Naive thymus-derived CD4-positive, alpha-beta T cell (primary cell): ENCODE measurements around the gene ZNF134. TPM values are rescaled to one million over a fixed set of nuclear protein-coding genes. Genes with fewer than 3 reads are reported as not detected.

Experiments
- ATAC-seq: fragments of 150-1000 bp; cut with Tn5 transposase; 2 replicates; pipeline ENCODE4 v1.10.0; 2021; ENCODE audit warnings: mild to moderate bottlenecking, moderate library complexity
- CTCF ChIA-PET: fragments of 350-600 bp; sonication (Branson Sonifier 250); formaldehyde crosslinking; loops from one replicate; lab custom pipeline; 2021; ENCODE audit warnings: antibody characterized with exemption; lab: Charles Lee
- POLR2A ChIA-PET: fragments of 350-600 bp; sonication (Branson Sonifier 250); formaldehyde crosslinking; loops from one replicate; lab custom pipeline; 2021; ENCODE audit warnings: antibody characterized with exemption, inconsistent platforms; lab: Charles Lee
- DNase-seq, 9 donors: peaks; one replicate each; pipeline versions ENCODE4 v3.0.0 to v3.0.0-alpha.2; 2020 to 2022; ENCODE audit warnings: mixed read lengths in 1 of 9
- H3K27ac ChIP-seq: one replicate; pipeline ENCODE4 v1.7.0; 2013; ENCODE audit warnings: mild to moderate bottlenecking, low read depth, low read length, moderate library complexity
- H3K27me3 ChIP-seq, 2 donors: one replicate each; pipeline ENCODE4 v1.7.0; 2013; ENCODE audit warnings: low read length in 2 of 2, mild to moderate bottlenecking in 2 of 2, moderate library complexity in 2 of 2; ENCODE audit not compliant: control insufficient read depth in 2 of 2, insufficient read depth in 2 of 2
- H3K36me3 ChIP-seq, 3 experiments: 1 replicate in 2 of 3; 2 replicates in 1 of 3; pipeline ENCODE4 v1.7.0; 2013; ENCODE audit warnings: low read length in 3 of 3, mild to moderate bottlenecking in 3 of 3, moderate library complexity in 1 of 3; ENCODE audit not compliant: insufficient read depth in 3 of 3, control insufficient read depth in 2 of 3
- H3K4me1 ChIP-seq, 2 donors: one replicate each; pipeline ENCODE4 v1.7.0; 2013; ENCODE audit warnings: low read length in 2 of 2, mild to moderate bottlenecking in 2 of 2, moderate library complexity in 1 of 2; ENCODE audit not compliant: control insufficient read depth in 2 of 2, insufficient read depth in 2 of 2
- H3K4me3 ChIP-seq: 2 replicates; pipeline ENCODE4 v1.7.0; 2013; ENCODE audit warnings: mild to moderate bottlenecking, low read length
- H3K9me3 ChIP-seq, 3 experiments: 1 replicate in 2 of 3; 2 replicates in 1 of 3; pipeline ENCODE4 v1.7.0; 2013; ENCODE audit warnings: low read length in 3 of 3; ENCODE audit not compliant: control insufficient read depth in 2 of 3
- H3K27ac Mint-ChIP-seq, 9 donors: one replicate each; pipeline ENCODE4 v1.8.0; 2020 to 2022; ENCODE audit warnings: mixed read lengths in 9 of 9, mild to moderate bottlenecking in 8 of 9, moderate library complexity in 5 of 9, inconsistent platforms in 2 of 9
- H3K27me3 Mint-ChIP-seq, 5 donors: one replicate each; pipeline ENCODE4 v1.8.0; 2021 to 2022; ENCODE audit warnings: mixed read lengths in 5 of 5, mild to moderate bottlenecking in 1 of 5
- H3K36me3 Mint-ChIP-seq, 5 donors: one replicate each; pipeline ENCODE4 v1.8.0; 2020 to 2022; ENCODE audit warnings: mixed read lengths in 5 of 5, mild to moderate bottlenecking in 3 of 5, inconsistent platforms in 1 of 5
- H3K4me1 Mint-ChIP-seq, 7 donors: one replicate each; pipeline ENCODE4 v1.8.0; 2020 to 2022; ENCODE audit warnings: mixed read lengths in 7 of 7, mild to moderate bottlenecking in 3 of 7, inconsistent platforms in 1 of 7
- H3K4me3 Mint-ChIP-seq, 10 donors: one replicate each; pipeline ENCODE4 v1.8.0; 2020 to 2022; ENCODE audit warnings: mild to moderate bottlenecking in 10 of 10, mixed read lengths in 10 of 10, moderate library complexity in 6 of 10, inconsistent platforms in 2 of 10
- H3K9me3 Mint-ChIP-seq, 11 donors: one replicate each; pipeline ENCODE4 v1.8.0; 2020 to 2022; ENCODE audit warnings: mixed read lengths in 11 of 11, mild to moderate bottlenecking in 4 of 11, inconsistent platforms in 1 of 11, moderate library complexity in 1 of 11
- intact Hi-C, 2 donors: fragments of 100-400 bp; cut with micrococcal nuclease; formaldehyde crosslinking; loops; one replicate each; pipeline ENCODE4 v1.15.1; 2023
- polyA plus RNA-seq, 2 donors: library from polyadenylated mRNA; unstranded; fragments of 300-500 nt; fragmentation: Illumina TruSeq; gene quantifications; one replicate each; pipeline ENCODE4 v1.2.3, GENCODE V29; 2021
- total RNA-seq, 6 experiments: library from RNA in 5 of 6; stranded (reverse) in 5 of 6; gene quantifications; 1 replicate in 5 of 6; 2 replicates in 1 of 6; pipeline ENCODE4 v1.2.3 and lab custom pipeline; 2021 to 2026

Gene ZNF134
- total and polyA plus RNA-seq, 7 experiments from 2014 or later, result 8.0 to 33.9 (median 16.7) TPM

- Mint-ChIP-seq H3K9me3 (peaks cover 16 to 64% (median 40%) of the 10 kb centered on the region in 11 donors), H3K4me3 (peak within 1 kb of the TSS; percentile 87 to 97 (median 94)), H3K27ac (peak within 1 kb of the TSS; percentile 81 to 97 (median 89)), H3K27me3 (no peaks in the 10 kb centered on the region), H3K4me1 (peaks cover 21 to 36% (median 28%) of the 10 kb centered on the region in 7 donors), H3K36me3 (peaks cover 39 to 55% (median 46%) of the 10 kb centered on the region in 5 donors)
- peak within 1 kb of the TSS; percentile 87 for H3K4me3 ChIP-seq
- H3K27ac ChIP-seq, result peak within 1 kb of the TSS; percentile 90
- H3K36me3 ChIP-seq, result peaks cover under 1 to 41% (median 7%) of the 10 kb centered on the region in 3 experiments
- H3K4me1 ChIP-seq, result peaks cover 3 to 13% of the 10 kb centered on the region in 2 donors
- DNase-seq (peak; percentile 74 to 89 (median 86)), ATAC-seq (peak; percentile 100)
- POLR2A ChIA-PET, result interaction anchor here (0.6 to 2.5 kb wide), 9 partner anchors 11 to 369 kb away, joined by 3 to 16 read pairs (median 3); partner anchors contain the start of genes ZNF134, ZNF551, ZNF606 and ZNF671
- H3K9me3 ChIP-seq, result peaks cover 9 to 32% (median 10%) of the 10 kb centered on the region in 3 experiments
- CTCF ChIA-PET, result interaction anchor here (1.2 kb wide), 1 partner anchor 227 kb away, joined by 3 read pairs; no protein-coding TSS in a partner anchor
- H3K27me3 ChIP-seq, result no peaks in the 10 kb centered on the region
- intact Hi-C loops, result loop anchor here (1.0 to 5.0 kb wide), 24 partner anchors 19 to 807 kb away; partner anchors contain the start of genes ZNF134 (in 2 of the 2), ZNF17 (in 2 of the 2), ZNF416 (in 2 of the 2) and ZNF530 (in 2 of the 2)
Measured at GRCh38 chr19:57632987-57633831, 19.2 kb downstream of the ZNF134 start, which contains the start of gene ZNF211. Gene ZNF211 (plus strand): TSS chr19:57633168. CDS start chr19:57633347, 179 bp downstream.

- no peak for ATAC-seq
- peaks cover 20 to 64% (median 41%) of the 10 kb centered on the region in 11 donors for H3K9me3 Mint-ChIP-seq
- Histone ChIP-seq H3K27me3 (no peaks in the 10 kb centered on the region), H3K4me1 (peaks cover 3 to 13% of the 10 kb centered on the region in 2 donors), H3K9me3 (peaks cover 9 to 32% (median 13%) of the 10 kb centered on the region in 3 experiments), H3K36me3 (peaks cover 6 to 47% (median 7%) of the 10 kb centered on the region in 3 experiments), H3K27ac (peak overlapping the region; percentile 90), H3K4me3 (peak overlapping the region; percentile 87)
- H3K4me1 Mint-ChIP-seq, result peaks cover 21 to 36% (median 28%) of the 10 kb centered on the region in 7 donors
- H3K36me3 Mint-ChIP-seq, result peaks cover 45 to 59% (median 52%) of the 10 kb centered on the region in 5 donors
- peak overlapping the region; percentile 87 to 97 (median 94) for H3K4me3 Mint-ChIP-seq
- peak overlapping the region; percentile 81 to 97 (median 89) for H3K27ac Mint-ChIP-seq
- intact Hi-C loops, result loop anchor here (1.0 to 5.0 kb wide), 24 partner anchors 19 to 807 kb away; partner anchors contain the start of genes ZNF134 (in 2 of the 2), ZNF17 (in 2 of the 2), ZNF416 (in 2 of the 2) and ZNF530 (in 2 of the 2)
- no peak for DNase-seq
- ChIA-PET CTCF (interaction anchor here (1.2 kb wide), 1 partner anchor 228 kb away, joined by 3 read pairs; no protein-coding TSS in a partner anchor), POLR2A (interaction anchor here (1.0 to 2.5 kb wide), 5 partner anchors 12 to 93 kb away, joined by 3 to 16 read pairs (median 7); partner anchors contain the start of genes ZNF134 and ZNF671)
- H3K27me3 Mint-ChIP-seq, result no peaks in the 10 kb centered on the region
Measured at GRCh38 chr19:57633832-57634131, 19.7 kb downstream of the ZNF134 start.

DNA sequence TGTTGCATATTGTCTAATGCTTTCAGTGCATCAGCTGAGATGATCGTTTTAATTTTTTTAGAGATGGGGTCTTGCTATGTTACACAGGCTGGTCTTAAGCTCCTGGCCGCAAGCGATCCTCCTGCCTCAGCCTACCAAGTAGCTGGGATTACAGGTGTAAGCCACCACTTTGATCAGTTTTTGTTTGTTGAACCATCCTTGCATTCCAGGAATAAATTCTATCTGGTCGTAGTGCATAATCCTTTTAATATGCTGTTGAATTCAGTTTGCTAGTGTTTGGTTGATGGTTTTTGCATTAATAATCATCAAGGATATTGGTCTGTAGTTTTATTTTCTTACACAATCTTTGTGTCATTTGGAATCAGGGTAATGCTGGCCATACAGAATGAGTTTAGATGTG lies 23.3 kb downstream of the ZNF134 start:
- ATAC-seq, result no peak
- H3K4me1 Mint-ChIP-seq, result peaks cover 21 to 29% (median 28%) of the 10 kb centered on the region in 7 donors
- no peaks in the 10 kb centered on the region for H3K27me3 ChIP-seq
- peaks cover 27 to 83% (median 35%) of the 10 kb centered on the region in 3 experiments for H3K36me3 ChIP-seq
- peaks cover 19 to 88% (median 69%) of the 10 kb centered on the region in 11 donors for H3K9me3 Mint-ChIP-seq
- no peak overlapping the region for H3K4me3 ChIP-seq
- peaks cover 3 to 13% of the 10 kb centered on the region in 2 donors for H3K4me1 ChIP-seq
- peaks cover 64 to 89% (median 85%) of the 10 kb centered on the region in 5 donors for H3K36me3 Mint-ChIP-seq
- DNase-seq, result peak in 3 of 9 donors; percentile 9 to 20 (median 12)
- intact Hi-C loops, result no loop called here
- peaks cover 9 to 61% (median 35%) of the 10 kb centered on the region in 3 experiments for H3K9me3 ChIP-seq
- CTCF ChIA-PET, result no interaction called here
- POLR2A ChIA-PET, result no interaction called here
- H3K27ac ChIP-seq, result no peak overlapping the region
- no peak overlapping the region for H3K4me3 Mint-ChIP-seq
- H3K27ac Mint-ChIP-seq, result no peak overlapping the region
- no peaks in the 10 kb centered on the region for H3K27me3 Mint-ChIP-seq

DNA sequence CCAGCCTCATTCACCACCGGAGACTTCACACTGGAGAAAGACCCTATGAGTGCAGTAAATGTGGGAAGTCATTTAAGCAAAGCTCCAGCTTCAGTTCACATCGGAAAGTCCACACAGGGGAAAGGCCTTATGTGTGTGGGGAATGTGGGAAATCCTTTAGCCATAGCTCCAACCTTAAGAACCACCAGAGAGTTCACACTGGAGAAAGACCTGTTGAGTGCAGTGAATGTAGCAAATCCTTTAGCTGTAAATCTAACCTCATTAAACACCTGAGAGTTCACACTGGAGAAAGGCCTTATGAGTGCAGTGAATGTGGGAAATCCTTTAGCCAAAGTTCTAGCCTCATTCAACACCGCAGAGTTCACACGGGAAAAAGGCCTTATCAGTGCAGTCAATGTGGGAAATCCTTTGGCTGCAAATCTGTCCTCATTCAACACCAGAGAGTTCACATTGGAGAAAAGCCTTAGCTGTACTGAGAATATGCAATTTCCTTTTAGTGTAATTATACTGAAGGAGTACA lies 27.7 kb downstream of the ZNF134 start:
- Histone ChIP-seq H3K36me3 (peaks cover 27 to 63% (median 32%) of the 10 kb centered on the region in 3 experiments), H3K27me3 (no peaks in the 10 kb centered on the region), H3K9me3 (peaks cover 9 to 89% (median 44%) of the 10 kb centered on the region in 3 experiments), H3K4me3 (peak overlapping the region; percentile 5), H3K4me1 (no peaks in the 10 kb centered on the region), H3K27ac (no peak overlapping the region)
- no peaks in the 10 kb centered on the region for H3K27me3 Mint-ChIP-seq
- H3K27ac Mint-ChIP-seq, result no peak overlapping the region
- ChIA-PET POLR2A (interaction anchor here (0.6 kb wide), 1 partner anchor 274 kb away, joined by 3 read pairs; no protein-coding TSS in a partner anchor), CTCF (no interaction called here)
- no peaks in the 10 kb centered on the region for H3K4me1 Mint-ChIP-seq
- DNase-seq, result no peak
- ATAC-seq, result no peak
- H3K9me3 Mint-ChIP-seq, result peaks cover 19 to 97% (median 82%) of the 10 kb centered on the region in 11 donors
- intact Hi-C loops, result no loop called here
- peaks cover 42 to 78% (median 74%) of the 10 kb centered on the region in 5 donors for H3K36me3 Mint-ChIP-seq
- H3K4me3 Mint-ChIP-seq, result no peak overlapping the region

GRCh38 chr19:57642396-57643046 lies 28.5 kb downstream of the ZNF134 start:
- H3K9me3 ChIP-seq, result peaks cover 2 to 87% (median 37%) of the 10 kb centered on the region in 3 experiments
- peaks cover 36 to 71% (median 67%) of the 10 kb centered on the region in 5 donors for H3K36me3 Mint-ChIP-seq
- ATAC-seq (no peak), DNase-seq (no peak)
- intact Hi-C loops, result no loop called here
- ChIA-PET CTCF (no interaction called here), POLR2A (no interaction called here)
- H3K27ac Mint-ChIP-seq, result no peak overlapping the region
- H3K36me3 ChIP-seq, result peaks cover 27 to 56% (median 31%) of the 10 kb centered on the region in 3 experiments
- H3K27me3 Mint-ChIP-seq, result no peaks in the 10 kb centered on the region
- no peaks in the 10 kb centered on the region for H3K4me1 ChIP-seq
- H3K4me1 Mint-ChIP-seq, result no peaks in the 10 kb centered on the region
- H3K9me3 Mint-ChIP-seq, result peaks cover 15 to 97% (median 77%) of the 10 kb centered on the region in 11 donors
- H3K4me3 Mint-ChIP-seq, result no peak overlapping the region
- no peaks in the 10 kb centered on the region for H3K27me3 ChIP-seq
- H3K27ac ChIP-seq, result no peak overlapping the region
- peak overlapping the region; percentile 5 for H3K4me3 ChIP-seq
